Activated gamma-delta T cell treated with anti-CD3 and anti-CD28 coated beads, Interleukin-2, amount 50 U/mL, for 16 hours (primary cell): ENCODE measurements around the gene MDH1B.
A peak's percentile ranks its signal among the peaks of the same experiment; 100 is the strongest.

Experiments used
- DNase-seq: peaks from one replicate; pipeline ENCODE4 v3.0.0-alpha.2; 2020; ENCODE audit warnings: low read depth

MDH1B gene

DNA sequence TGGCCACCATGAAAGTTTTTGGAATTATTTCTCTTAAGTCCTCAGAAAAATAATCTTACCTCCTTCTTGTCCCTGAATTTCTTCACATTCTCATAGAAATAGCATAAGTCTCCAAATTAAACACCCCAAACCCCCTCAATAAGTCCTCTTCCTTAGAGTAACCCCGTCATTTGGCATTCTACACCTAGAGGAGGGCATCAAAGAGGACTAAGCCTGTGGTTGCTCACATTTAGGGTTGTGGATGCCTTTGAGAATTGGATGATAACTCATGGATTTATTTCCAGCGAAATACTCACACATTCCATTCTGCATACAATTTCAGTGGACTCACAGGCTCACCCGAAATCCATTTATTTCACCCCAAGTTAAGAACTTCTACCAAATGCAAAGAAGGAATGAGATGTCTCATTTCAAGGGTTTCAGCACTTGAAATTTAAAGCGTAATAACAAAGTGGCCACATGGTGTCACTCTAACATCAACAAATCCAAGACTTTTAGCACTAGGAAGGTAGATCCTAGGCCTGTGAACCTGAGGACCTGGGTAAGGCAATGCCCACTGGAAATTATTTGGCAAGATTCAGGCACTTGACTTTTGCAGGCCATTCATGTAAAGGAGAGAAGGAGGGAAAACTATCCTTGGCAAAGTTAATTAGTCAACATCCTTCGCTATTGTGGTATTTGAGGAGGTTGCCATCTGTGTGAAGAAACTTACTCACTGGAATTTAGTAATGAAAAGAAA, 71.6 kb downstream of the MDH1B start:
- peak; percentile 4 for DNase-seq

DNA sequence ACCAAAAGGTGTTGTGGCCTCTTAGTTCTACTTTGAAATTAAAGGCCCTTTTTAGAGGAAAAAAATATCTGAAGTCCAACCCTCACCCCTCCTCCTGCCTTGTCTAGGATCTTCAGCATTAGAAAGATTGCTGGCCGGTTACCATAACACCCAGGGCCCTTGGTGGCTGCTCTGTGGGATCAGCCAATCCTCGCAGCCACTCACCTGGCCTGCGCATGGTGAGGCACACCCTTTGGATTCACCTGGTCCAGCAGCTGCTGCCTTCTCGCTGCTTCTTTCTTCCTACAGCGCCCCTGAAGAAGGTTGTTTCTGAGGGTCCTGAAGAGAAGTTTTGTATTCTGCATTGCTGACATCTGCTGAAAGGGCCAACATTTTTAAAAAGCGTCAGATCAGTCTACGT, 72.2 kb downstream of the MDH1B start:
- DNase-seq, result no peak

DNA sequence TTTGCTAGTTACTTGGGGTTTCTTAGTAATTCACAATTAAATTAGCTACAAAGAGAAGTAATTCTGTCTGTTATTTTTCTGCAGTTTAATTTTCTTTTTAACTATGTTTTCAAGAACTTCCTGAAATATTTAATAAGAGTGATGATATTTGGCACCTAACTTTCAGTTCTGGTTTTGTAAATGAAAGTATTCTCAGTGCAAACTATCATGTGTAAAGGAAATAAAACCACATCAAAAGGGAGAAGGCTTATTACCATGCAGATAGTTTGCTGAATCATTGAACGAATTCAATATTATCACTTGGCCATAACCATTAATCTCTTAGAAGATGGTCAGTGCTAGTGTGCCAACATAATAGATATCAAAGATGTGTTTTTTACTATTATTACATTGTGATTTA, 76.1 kb downstream of the MDH1B start:
- no peak for DNase-seq

DNA sequence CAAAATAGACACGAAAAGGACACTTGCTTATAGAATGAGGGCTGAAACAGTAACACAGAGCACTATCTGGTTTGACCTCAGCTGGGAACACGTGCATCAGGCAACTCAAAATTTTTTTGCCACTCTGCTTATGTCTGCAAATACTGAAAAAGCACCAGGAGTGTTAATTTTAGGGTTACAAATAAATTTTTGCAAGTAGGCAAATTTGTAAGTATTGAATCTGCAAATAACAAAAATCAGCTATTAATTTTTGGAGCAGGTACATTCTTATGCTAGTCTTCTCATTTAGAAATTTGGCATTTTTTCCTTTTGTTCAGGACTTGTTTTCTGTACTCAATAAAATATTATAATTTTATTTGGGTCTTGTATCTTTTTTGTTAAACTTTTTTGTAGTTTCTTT, 76.7 kb downstream of the MDH1B start:
- DNase-seq, result no peak
